Lung (tissue), 12 donors: ENCODE measurements around the gene RPS6KL1. TPM values are rescaled to one million over a fixed set of nuclear protein-coding genes. Genes with fewer than 3 reads are reported as not detected.

ENCODE experiments used
- ATAC-seq: fragments of 200-7000 bp; cut with Tn5 transposase; one replicate; pipeline ENCODE4 v1.9.1; 2020; ENCODE audit warnings: moderate number of reproducible peaks; ENCODE audit not compliant: insufficient read depth, low FRiP score
- DNase-seq, 3 donors: peaks; one replicate each; pipeline ENCODE4 v3.0.0-alpha.2; 2013 to 2017
- H3K27ac ChIP-seq, 2 donors: one replicate each; pipeline ENCODE4 v1.5.1; 2013; ENCODE audit warnings: mild to moderate bottlenecking in 2 of 2, moderate library complexity in 2 of 2, control low read depth in 1 of 2, inconsistent platforms in 1 of 2, low read depth in 1 of 2, low read length in 1 of 2
- H3K27me3 ChIP-seq, 3 donors: one replicate each; pipeline ENCODE4 v1.5.1; 2013; ENCODE audit warnings: low read length in 2 of 3; ENCODE audit not compliant: control insufficient read depth in 3 of 3, insufficient read depth in 3 of 3
- H3K36me3 ChIP-seq, 4 donors: one replicate each; pipeline ENCODE4 v1.5.1; 2013; ENCODE audit warnings: low read length in 4 of 4, mild to moderate bottlenecking in 1 of 4, moderate library complexity in 1 of 4; ENCODE audit not compliant: control insufficient read depth in 4 of 4, insufficient read depth in 4 of 4
- H3K4me1 ChIP-seq, 5 donors: one replicate each; pipeline ENCODE4 v1.5.1; 2013; ENCODE audit warnings: low read length in 5 of 5, mild to moderate bottlenecking in 2 of 5, moderate library complexity in 1 of 5; ENCODE audit not compliant: control insufficient read depth in 5 of 5, insufficient read depth in 5 of 5
- H3K4me3 ChIP-seq: one replicate; pipeline ENCODE4 v1.5.1; 2013; ENCODE audit warnings: mild to moderate bottlenecking, control low read depth, moderate library complexity
- H3K9ac ChIP-seq, 2 donors: one replicate each; pipeline ENCODE4 v1.5.1; 2013; ENCODE audit warnings: low read length in 2 of 2, control low read depth in 1 of 2; ENCODE audit not compliant: insufficient read depth in 1 of 2
- H3K9me3 ChIP-seq, 4 donors: one replicate each; pipeline ENCODE4 v1.5.1; 2013; ENCODE audit warnings: low read length in 3 of 4, mild to moderate bottlenecking in 1 of 4, moderate library complexity in 1 of 4; ENCODE audit not compliant: control insufficient read depth in 4 of 4, insufficient read depth in 3 of 4
- CTCF ChIP-seq: IDR thresholded peaks from 2 replicates; pipeline ENCODE4 v1.5.1; 2012; ENCODE audit warnings: mild to moderate bottlenecking; ENCODE audit errors: control extremely low read depth, extremely low read depth
- WGBS, 2 donors: extraction: QIAGEN DNeasy Blood & Tissue Kit; methylation state at CpG; one replicate each; pipeline ENCODE4 v1.1.7; 2013; 5-methylcytosine and 5-hydroxymethylcytosine counted together
- polyA plus RNA-seq, 2 donors: library from polyadenylated mRNA; stranded (reverse); fragments of 200-250 nt; gene quantifications; one replicate each; pipeline ENCODE4 v1.2.1, GENCODE V29; 2013
- total RNA-seq, 2 donors: library from RNA; depleted of rRNA in 1 of 2; stranded (reverse); fragments of >200 nt in 1 of 2; gene quantifications; one replicate each; pipeline ENCODE4 v1.2.1, GENCODE V29; 2014 to 2021
- donor health status: control.
- donor health status: control.
- donor health status: Bipolar disorder and iron deficiency.
- donor health status: healthy.
- donor health status: DM: yes; HTN: yes; CAD: no.

The RPS6KL1 gene
- total and polyA plus RNA-seq, 4 donors: 2.2 to 13.0 (median 4.3) TPM

GRCh38 chr14:74962493-74962892 is 39.4 kb upstream of the RPS6KL1 start:
- Histone ChIP-seq H3K36me3 (no peaks in the 10 kb centered on the region), H3K4me1 (peaks cover 0 to 20% (median 4%) of the 10 kb centered on the region in 5 donors), H3K9me3 (no peaks in the 10 kb centered on the region), H3K4me3 (no peak overlapping the region), H3K27me3 (no peaks in the 10 kb centered on the region), H3K9ac (no peak overlapping the region), H3K27ac (no peak overlapping the region)
- WGBS, 2 donors: 52 to 66% methylated on average over 8 of the region's 8 CpGs
- ATAC-seq (no peak), DNase-seq (no peak)
- TF ChIP-seq CTCF: no peak

GRCh38 chr14:74962046-74962445 is 39.0 kb upstream of the RPS6KL1 start:
- H3K9me3 ChIP-seq: no peaks in the 10 kb centered on the region
- WGBS, 2 donors: 34 to 54% methylated on average over 11 of the region's 11 CpGs
- H3K27ac ChIP-seq: no peak overlapping the region
- TF ChIP-seq CTCF: no peak
- DNase-seq (no peak), ATAC-seq (no peak)
- H3K9ac ChIP-seq: no peak overlapping the region
- H3K4me3 ChIP-seq: no peak overlapping the region
- peaks cover 0 to 20% (median 4%) of the 10 kb centered on the region in 5 donors for H3K4me1 ChIP-seq
- H3K36me3 ChIP-seq: no peaks in the 10 kb centered on the region
- no peaks in the 10 kb centered on the region for H3K27me3 ChIP-seq

- no peak for ATAC-seq
- no peak overlapping the region for H3K9ac ChIP-seq
- H3K4me1 ChIP-seq: peaks cover 0 to 23% (median 4%) of the 10 kb centered on the region in 5 donors
- H3K36me3 ChIP-seq: no peaks in the 10 kb centered on the region
- no peaks in the 10 kb centered on the region for H3K27me3 ChIP-seq
- H3K4me3 ChIP-seq: no peak overlapping the region
- 75 to 76% methylated on average over 5 of the region's 5 CpGs for WGBS, 2 donors
- no peak for DNase-seq
- H3K27ac ChIP-seq: no peak overlapping the region
- no peaks in the 10 kb centered on the region for H3K9me3 ChIP-seq
- TF ChIP-seq CTCF: no peak
These were observed 38.3 kb upstream of the RPS6KL1 start for GRCh38 chr14:74961238-74961911.

- no peak overlapping the region for H3K9ac ChIP-seq
- ATAC-seq (no peak), DNase-seq (no peak)
- 87 to 94% methylated on average over 4 of the region's 4 CpGs for WGBS, 2 donors
- H3K4me3 ChIP-seq: no peak overlapping the region
- no peak for TF ChIP-seq CTCF
- no peaks in the 10 kb centered on the region for H3K27me3 ChIP-seq
- H3K4me1 ChIP-seq: peaks cover 0 to 29% (median 4%) of the 10 kb centered on the region in 5 donors
- no peak overlapping the region for H3K27ac ChIP-seq
- H3K36me3 ChIP-seq: no peaks in the 10 kb centered on the region
- H3K9me3 ChIP-seq: no peaks in the 10 kb centered on the region
These were observed 37.7 kb upstream of the RPS6KL1 start for GRCh38 chr14:74960736-74961135.
